HG02759 (cell line): ENCODE measurements around the gene BUD31.
A peak's percentile ranks its signal among the peaks of the same experiment; 100 is the strongest.

Source experiments
- ATAC-seq: cut with Tn5 transposase; IDR thresholded peaks from one replicate; pipeline ENCODE4 v1.9.1; 2021; ENCODE audit warnings: mild to moderate bottlenecking, moderate library complexity; ENCODE audit not compliant: unreplicated experiment

Gene BUD31

DNA sequence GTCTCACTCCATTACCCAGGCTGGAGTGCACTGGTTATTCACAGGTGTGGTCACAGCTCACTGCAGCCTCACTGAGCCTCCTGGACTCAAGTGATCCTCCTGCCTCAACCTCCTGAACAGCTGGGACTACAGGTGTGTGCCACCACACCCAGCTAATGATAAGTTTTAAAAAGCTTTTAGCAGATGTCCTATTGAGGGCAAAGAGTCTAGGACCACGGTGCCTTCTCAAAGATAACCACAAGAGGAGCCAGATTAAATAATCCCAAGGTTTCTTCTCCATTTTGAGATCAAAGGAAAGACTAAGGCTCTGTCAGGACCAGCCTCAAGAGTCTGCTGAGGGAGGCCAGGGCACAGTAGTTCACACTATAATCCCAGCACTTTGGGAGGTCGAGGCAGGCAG lies 52.5 kb downstream of the BUD31 start:
- no peak for ATAC-seq

DNA sequence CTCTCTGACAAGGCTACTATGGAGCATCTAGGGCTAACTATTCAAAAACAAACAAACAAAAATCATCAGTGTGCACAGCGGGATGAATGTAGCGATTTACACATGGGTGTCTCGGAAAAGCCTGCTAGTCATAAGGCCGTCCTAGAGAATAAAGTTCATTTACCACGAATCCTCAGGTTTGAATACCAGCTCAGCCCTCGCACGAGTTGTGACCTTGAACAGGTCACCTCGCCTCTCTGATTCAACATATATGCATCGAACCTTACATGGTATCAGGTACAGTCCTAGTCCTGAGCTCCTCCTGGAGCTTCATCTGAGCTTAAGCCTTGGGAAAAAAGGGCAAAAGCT lies 56.6 kb downstream of the BUD31 start:
- ATAC-seq, result peak; percentile 12

DNA sequence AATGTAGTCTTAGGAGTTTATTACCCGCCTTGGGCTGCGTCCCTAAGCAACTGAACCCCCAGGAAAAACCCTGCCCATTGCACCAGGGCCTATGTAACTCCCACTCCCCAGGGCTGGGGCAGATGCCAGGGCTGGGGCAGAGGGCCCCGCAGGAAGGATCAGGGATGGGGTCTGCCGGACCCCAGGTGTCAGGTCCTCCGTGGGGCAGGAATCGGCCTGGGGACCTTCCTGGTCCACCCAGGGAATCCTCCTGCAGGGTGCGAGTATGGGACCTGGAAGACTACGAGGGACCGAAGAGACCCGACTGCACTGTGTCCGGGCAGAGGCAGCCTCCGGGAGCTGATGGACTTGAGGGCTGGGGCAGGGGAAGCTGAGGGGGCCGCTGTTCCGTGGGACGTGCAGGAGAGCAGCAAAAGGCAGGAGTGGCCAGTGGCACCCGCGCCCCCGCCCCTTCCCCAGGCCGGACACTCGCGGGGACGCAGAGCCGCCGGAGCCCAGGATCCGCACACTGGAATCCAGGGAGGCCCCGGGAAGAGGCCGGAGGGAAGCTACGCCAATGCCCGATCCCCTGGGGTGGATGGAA lies 59.7 kb downstream of the BUD31 start:
- ATAC-seq, result no peak
